Memory B cell (primary cell): ENCODE data around the gene TCF19.
"Not testable (repeated sequence)": the region's sequence is repeated elsewhere in the genome, so short reads cannot be mapped to it uniquely, and the experiment has no call there.

Experiments used
- ATAC-seq: fragments of 150-1000 bp; cut with Tn5 transposase; 2 replicates; pipeline ENCODE4 v1.10.0; 2021; ENCODE audit warnings: low read depth, mild to moderate bottlenecking, moderate library complexity
- DNase-seq, 2 donors: peaks; one replicate each; pipeline ENCODE4 v3.0.0; 2022; ENCODE audit warnings: low spot score in 2 of 2
- H3K27ac Mint-ChIP-seq: one replicate; pipeline ENCODE4 v1.8.0; 2022; ENCODE audit warnings: mild to moderate bottlenecking, moderate library complexity, mixed read lengths
- H3K27me3 Mint-ChIP-seq: one replicate; pipeline ENCODE4 v1.8.0; 2022; ENCODE audit warnings: mixed read lengths
- H3K36me3 Mint-ChIP-seq: one replicate; pipeline ENCODE4 v1.8.0; 2022; ENCODE audit warnings: mild to moderate bottlenecking, mixed read lengths
- H3K4me1 Mint-ChIP-seq: one replicate; pipeline ENCODE4 v1.8.0; 2022; ENCODE audit warnings: mixed read lengths
- H3K4me3 Mint-ChIP-seq: one replicate; pipeline ENCODE4 v1.8.0; 2022; ENCODE audit warnings: mild to moderate bottlenecking, moderate library complexity, mixed read lengths
- H3K9me3 Mint-ChIP-seq: one replicate; pipeline ENCODE4 v1.8.0; 2022; ENCODE audit warnings: mixed read lengths

The TCF19 gene

GRCh38 chr6:31173406-31173805, 15.0 kb downstream of the TCF19 start:
- peaks cover 3% of the 10 kb centered on the region for H3K36me3 Mint-ChIP-seq
- no peak overlapping the region for H3K27ac Mint-ChIP-seq
- peaks cover 4% of the 10 kb centered on the region for H3K4me1 Mint-ChIP-seq
- DNase-seq: no peak
- H3K9me3 Mint-ChIP-seq: no peaks in the 10 kb centered on the region
- no peak overlapping the region for H3K4me3 Mint-ChIP-seq
- no peaks in the 10 kb centered on the region for H3K27me3 Mint-ChIP-seq
- ATAC-seq: no peak

GRCh38 chr6:31174378-31174777, 16.0 kb downstream of the TCF19 start:
- DNase-seq: no peak
- no peaks in the 10 kb centered on the region for H3K27me3 Mint-ChIP-seq
- no peaks in the 10 kb centered on the region for H3K9me3 Mint-ChIP-seq
- peaks cover 3% of the 10 kb centered on the region for H3K36me3 Mint-ChIP-seq
- H3K27ac Mint-ChIP-seq: no peak overlapping the region
- no peak for ATAC-seq
- no peak overlapping the region for H3K4me3 Mint-ChIP-seq
- peaks cover 13% of the 10 kb centered on the region for H3K4me1 Mint-ChIP-seq

DNA sequence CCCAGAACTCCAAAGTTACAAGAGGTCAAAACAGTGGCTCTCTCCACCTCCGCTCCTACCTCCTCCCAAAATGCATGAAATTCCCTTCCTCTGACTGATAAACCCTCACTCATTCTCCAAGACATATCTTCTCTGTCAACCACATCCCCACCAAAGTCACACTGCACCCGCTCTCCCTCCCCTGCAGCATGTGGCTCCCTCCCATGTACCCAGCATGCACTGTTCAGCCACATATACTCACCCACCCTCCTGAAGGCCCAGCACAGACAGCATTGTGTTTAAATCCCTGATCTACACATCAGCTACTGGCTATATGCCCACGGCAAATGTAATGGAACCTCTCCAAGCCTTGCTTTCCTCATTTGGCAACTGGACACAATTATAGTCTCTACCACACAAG, 17.6 kb downstream of the TCF19 start:
- Mint-ChIP-seq H3K27ac (no peak overlapping the region), H3K4me3 (no peak overlapping the region), H3K27me3 (no peaks in the 10 kb centered on the region), H3K4me1 (peaks cover 13% of the 10 kb centered on the region), H3K36me3 (peaks cover 3% of the 10 kb centered on the region), H3K9me3 (no peaks in the 10 kb centered on the region)
- DNase-seq (no peak), ATAC-seq (no peak)

DNA sequence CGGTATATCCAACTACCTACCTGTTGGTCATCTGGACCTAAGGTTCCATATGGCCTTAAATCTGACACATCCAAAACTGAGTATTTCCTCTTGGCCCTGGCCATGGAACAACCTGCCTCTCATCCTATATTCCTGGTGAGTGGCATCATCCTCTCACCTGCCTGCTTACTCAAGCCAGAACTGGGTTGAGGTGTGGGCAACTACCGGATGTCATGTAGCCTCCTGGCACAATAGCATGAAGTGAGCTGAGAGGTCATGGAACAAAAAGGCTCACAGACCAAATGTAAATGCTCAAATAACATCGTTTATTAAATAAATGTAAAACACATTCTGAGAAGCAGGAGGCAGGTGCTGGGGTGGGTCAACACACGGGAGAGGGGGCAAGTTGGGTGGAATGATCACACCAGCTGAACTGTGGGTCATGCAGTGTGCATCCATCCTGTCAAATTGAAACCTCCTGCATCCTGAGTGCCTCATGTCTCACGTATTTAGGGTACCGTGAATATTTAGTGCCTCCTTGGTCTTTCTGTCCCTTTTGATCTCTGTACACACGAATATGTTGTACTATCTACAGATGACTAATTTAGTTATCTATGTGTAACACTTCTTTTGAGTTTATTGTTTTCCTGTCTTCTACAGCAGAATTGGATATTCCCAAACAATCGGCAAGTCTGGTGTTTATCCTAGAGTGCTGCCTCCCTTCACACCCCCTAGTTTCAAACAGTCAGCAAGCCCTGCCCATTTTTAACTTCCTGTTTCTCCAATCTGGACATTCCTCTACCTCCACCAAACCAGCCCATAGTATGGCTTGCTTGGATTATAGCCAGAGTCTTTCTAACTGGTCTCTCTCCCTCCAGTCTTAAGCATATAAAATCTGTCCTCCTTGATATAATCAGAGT, 20.0 kb downstream of the TCF19 start:
- H3K27me3 Mint-ChIP-seq: no peaks in the 10 kb centered on the region
- H3K4me1 Mint-ChIP-seq: peaks cover 13% of the 10 kb centered on the region
- no peak overlapping the region for H3K27ac Mint-ChIP-seq
- ATAC-seq (no peak), DNase-seq (no peak)
- peaks cover 3% of the 10 kb centered on the region for H3K36me3 Mint-ChIP-seq
- no peak overlapping the region for H3K4me3 Mint-ChIP-seq
- H3K9me3 Mint-ChIP-seq: no peaks in the 10 kb centered on the region

GRCh38 chr6:31179042-31179386, 20.6 kb downstream of the TCF19 start:
- Mint-ChIP-seq H3K27ac (no peak overlapping the region), H3K27me3 (no peaks in the 10 kb centered on the region), H3K9me3 (no peaks in the 10 kb centered on the region), H3K36me3 (peaks cover 3% of the 10 kb centered on the region), H3K4me3 (no peak overlapping the region), H3K4me1 (peaks cover 13% of the 10 kb centered on the region)
- ATAC-seq (no peak), DNase-seq (no peak)

DNA sequence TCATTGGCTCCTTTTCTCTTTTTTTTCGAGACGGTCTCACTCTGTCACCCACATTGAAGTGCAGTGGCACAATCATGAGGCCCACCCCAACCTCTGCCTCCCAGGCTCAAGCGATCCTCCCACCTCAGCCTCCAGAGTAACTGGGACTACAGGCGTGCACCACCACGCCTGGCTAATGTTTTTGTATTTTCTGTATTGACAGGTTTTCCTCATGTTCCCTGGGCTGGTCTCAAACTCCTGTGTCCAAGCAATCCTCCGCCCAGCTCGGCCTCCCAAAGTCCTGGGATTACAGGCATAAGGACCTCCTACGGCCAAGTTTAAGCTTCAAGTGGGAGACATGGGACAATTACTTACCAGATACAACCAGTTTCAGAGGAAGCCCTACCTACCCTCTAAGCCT, 21.5 kb downstream of the TCF19 start:
- Mint-ChIP-seq H3K4me3 (no peak overlapping the region), H3K36me3 (peaks cover 3% of the 10 kb centered on the region), H3K27me3 (no peaks in the 10 kb centered on the region), H3K9me3 (no peaks in the 10 kb centered on the region), H3K27ac (no peak overlapping the region), H3K4me1 (peaks cover 13% of the 10 kb centered on the region)
- ATAC-seq (no peak), DNase-seq (no peak)

GRCh38 chr6:31180500-31180899, 22.1 kb downstream of the TCF19 start:
- Mint-ChIP-seq H3K9me3 (no peaks in the 10 kb centered on the region), H3K4me3 (peak overlapping the region; percentile 89)
- peak; percentile 99 for ATAC-seq

DNA sequence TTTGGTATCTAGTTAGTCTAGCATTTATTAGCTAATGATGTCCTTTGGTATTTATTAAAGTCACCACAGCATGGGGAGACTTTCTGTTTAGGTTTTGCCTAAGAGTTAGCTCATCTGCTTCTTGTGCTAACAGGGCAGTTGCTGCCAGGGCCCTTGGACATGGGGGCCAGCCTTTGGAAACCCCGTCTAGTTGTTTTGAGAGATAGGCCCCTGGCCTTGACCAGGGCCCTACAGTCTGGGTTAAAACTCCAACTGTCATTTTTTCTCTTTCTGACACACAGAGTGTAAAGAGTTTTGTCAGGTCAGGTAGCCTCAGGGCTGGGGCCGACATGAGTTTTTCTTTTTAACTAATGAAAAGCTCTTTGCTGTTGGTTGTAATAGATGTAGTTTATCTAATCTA, 24.9 kb downstream of the TCF19 start:
- H3K9me3 Mint-ChIP-seq, DNase-seq, H3K36me3 Mint-ChIP-seq, H3K27ac Mint-ChIP-seq, H3K27me3 Mint-ChIP-seq, ATAC-seq, H3K4me3 Mint-ChIP-seq: not testable (repeated sequence)
- H3K4me1 Mint-ChIP-seq: peaks cover 22% of the 10 kb centered on the region

More at GRCh38 chr6:31180500-31180899, 22.1 kb downstream of the TCF19 start:
- Mint-ChIP-seq H3K36me3 (peaks cover 3% of the 10 kb centered on the region), H3K27me3 (no peaks in the 10 kb centered on the region), H3K27ac (peak overlapping the region; percentile 45), H3K4me1 (peaks cover 13% of the 10 kb centered on the region)
- peak; percentile 59 to 61 for DNase-seq

DNA sequence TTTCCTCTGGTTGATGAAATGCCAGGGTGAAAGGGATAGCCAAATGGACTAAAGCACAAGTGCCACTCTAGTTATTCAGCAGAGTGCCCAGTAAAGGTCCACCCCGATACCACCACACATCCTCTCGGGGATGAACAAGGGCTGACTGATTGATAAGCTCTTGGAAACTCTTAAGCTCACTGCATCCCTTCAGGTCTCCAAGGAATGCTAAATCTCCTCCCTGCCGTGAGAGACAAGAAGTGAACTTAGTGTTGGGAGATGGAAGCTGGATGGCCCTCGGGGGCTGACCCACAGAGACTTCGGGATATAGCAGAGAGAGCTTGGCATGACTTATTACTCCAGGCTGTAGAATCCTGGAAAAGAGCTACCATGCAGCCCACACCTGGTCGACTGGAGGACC, 25.5 kb downstream of the TCF19 start:
- ATAC-seq, H3K27ac Mint-ChIP-seq, H3K9me3 Mint-ChIP-seq, DNase-seq, H3K36me3 Mint-ChIP-seq, H3K4me3 Mint-ChIP-seq, H3K27me3 Mint-ChIP-seq: not testable (repeated sequence)
- H3K4me1 Mint-ChIP-seq: peaks cover 16% of the 10 kb centered on the region

- H3K27ac Mint-ChIP-seq: peak overlapping the region; percentile 86
- peaks cover 12% of the 10 kb centered on the region for H3K4me1 Mint-ChIP-seq
- H3K27me3 Mint-ChIP-seq, DNase-seq, H3K36me3 Mint-ChIP-seq, H3K9me3 Mint-ChIP-seq, H3K4me3 Mint-ChIP-seq, ATAC-seq: not testable (repeated sequence)
Observed at GRCh38 chr6:31185695-31186051, 27.3 kb downstream of the TCF19 start.

DNA sequence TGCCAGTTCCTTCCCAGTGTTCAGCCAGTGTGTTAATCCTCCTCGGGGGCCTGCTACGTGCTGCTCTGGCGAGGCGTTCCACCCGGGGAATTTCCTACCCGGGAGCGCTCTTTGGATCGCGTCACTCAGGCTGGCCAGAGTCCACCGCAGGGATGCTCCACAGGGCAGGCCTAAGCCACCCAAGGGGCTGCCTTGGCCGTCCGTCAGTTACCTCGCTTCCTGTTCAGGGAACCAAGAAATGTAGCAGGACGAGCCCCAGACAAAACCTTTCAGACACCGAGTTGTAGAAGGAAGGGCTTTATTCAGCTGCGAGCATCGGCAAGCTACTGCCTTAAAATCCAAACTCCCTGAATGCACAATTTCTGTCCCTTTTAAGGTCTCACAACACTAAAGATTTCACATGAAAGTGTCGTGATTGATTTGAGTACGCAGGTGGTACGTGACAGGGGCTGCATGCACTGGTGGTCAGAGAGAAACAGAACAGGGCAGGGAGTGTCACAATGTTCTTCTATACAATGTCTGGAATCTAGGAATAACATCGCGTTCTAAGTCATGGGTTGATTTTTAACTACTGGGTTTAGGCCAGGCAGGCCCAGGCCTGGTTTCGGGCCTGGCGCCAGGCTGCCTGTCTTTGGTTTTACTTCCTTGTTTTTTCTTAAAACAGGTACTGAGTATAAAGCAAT, 27.8 kb downstream of the TCF19 start:
- Mint-ChIP-seq H3K27me3 (no peaks in the 10 kb centered on the region), H3K36me3 (peaks cover 1% of the 10 kb centered on the region), H3K27ac (peak overlapping the region; percentile 86), H3K4me1 (peaks cover 12% of the 10 kb centered on the region), H3K4me3 (no peak overlapping the region), H3K9me3 (no peaks in the 10 kb centered on the region)
- no peak for DNase-seq
- no peak for ATAC-seq

- H3K4me1 Mint-ChIP-seq: peaks cover 15% of the 10 kb centered on the region
- ATAC-seq: no peak
Observed at GRCh38 chr6:31187780-31188194, 29.4 kb downstream of the TCF19 start.

DNA sequence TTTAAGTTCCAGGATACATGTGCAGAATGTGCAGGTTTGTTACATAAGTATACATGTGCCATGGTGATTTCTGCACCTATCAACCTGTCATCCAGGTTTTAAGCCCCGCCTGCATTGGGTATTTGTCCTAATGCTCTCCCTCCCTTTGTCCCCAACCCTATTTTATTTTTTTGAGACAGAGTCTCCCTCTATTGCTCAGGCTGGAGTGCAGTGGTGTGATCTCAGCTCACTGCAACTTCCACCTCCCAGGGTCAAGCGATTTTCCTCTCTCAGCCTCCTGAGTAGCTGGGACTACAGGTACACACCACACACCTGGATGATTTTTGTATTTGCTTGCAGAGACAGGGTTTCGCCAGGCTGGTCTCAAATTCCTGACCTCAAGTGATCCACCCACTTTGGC, 30.8 kb downstream of the TCF19 start:
- H3K4me1 Mint-ChIP-seq: peaks cover 17% of the 10 kb centered on the region
- not testable (repeated sequence) for DNase-seq, ATAC-seq, H3K4me3 Mint-ChIP-seq, H3K27ac Mint-ChIP-seq, H3K27me3 Mint-ChIP-seq, H3K9me3 Mint-ChIP-seq, H3K36me3 Mint-ChIP-seq

More at GRCh38 chr6:31187780-31188194, 29.4 kb downstream of the TCF19 start:
- Mint-ChIP-seq H3K27me3 (no peaks in the 10 kb centered on the region), H3K9me3 (no peaks in the 10 kb centered on the region), H3K4me3 (no peak overlapping the region), H3K27ac (no peak overlapping the region), H3K36me3 (peaks cover 1% of the 10 kb centered on the region)
- no peak for DNase-seq

- no peak overlapping the region for H3K4me3 Mint-ChIP-seq
- ATAC-seq: no peak
- peaks cover 23% of the 10 kb centered on the region for H3K4me1 Mint-ChIP-seq
- no peaks in the 10 kb centered on the region for H3K27me3 Mint-ChIP-seq
- no peaks in the 10 kb centered on the region for H3K9me3 Mint-ChIP-seq
- peaks cover 4% of the 10 kb centered on the region for H3K36me3 Mint-ChIP-seq
- DNase-seq: no peak
- no peak overlapping the region for H3K27ac Mint-ChIP-seq
Observed at GRCh38 chr6:31190488-31190887, 32.1 kb downstream of the TCF19 start.
